GM21528 (cell line): Measurements from ENCODE around the gene NELFA.
A peak's percentile ranks its signal among the peaks of the same experiment; 100 is the strongest.

ENCODE experiments used
- ATAC-seq: cut with Tn5 transposase; IDR thresholded peaks from one replicate; pipeline ENCODE4 v1.9.1; 2021; ENCODE audit warnings: mild to moderate bottlenecking, moderate library complexity; ENCODE audit not compliant: unreplicated experiment, low FRiP score

Gene NELFA

GRCh38 chr4:2008921-2009650 lies at the start of gene NELFA:
NELFA (minus strand) TSS chr4:2008974; CDS start chr4:2008959, 15 bp downstream.
- ATAC-seq: peak; percentile 82

GRCh38 chr4:2057382-2058065 lies 48.8 kb upstream of the NELFA start:
- no peak for ATAC-seq

- ATAC-seq: no peak
Observed at GRCh38 chr4:2054217-2054616, 45.4 kb upstream of the NELFA start.

- ATAC-seq: no peak
Observed at GRCh38 chr4:2051086-2051485, 42.3 kb upstream of the NELFA start.

- no peak for ATAC-seq
Observed at GRCh38 chr4:2049811-2050210, 41.0 kb upstream of the NELFA start.

GRCh38 chr4:2049381-2049780 lies 40.6 kb upstream of the NELFA start:
- no peak for ATAC-seq

GRCh38 chr4:2048831-2049230 lies 40.1 kb upstream of the NELFA start:
- ATAC-seq: no peak

- no peak for ATAC-seq
Observed at GRCh38 chr4:2047781-2048581, 39.2 kb upstream of the NELFA start.

GRCh38 chr4:2047031-2047660 lies 38.4 kb upstream of the NELFA start:
- no peak for ATAC-seq

GRCh38 chr4:2046031-2046961 lies 37.5 kb upstream of the NELFA start:
- ATAC-seq: no peak

GRCh38 chr4:2045518-2045951 lies 36.8 kb upstream of the NELFA start:
- no peak for ATAC-seq

GRCh38 chr4:2044542-2045517 lies 36.1 kb upstream of the NELFA start:
- no peak for ATAC-seq

- no peak for ATAC-seq
Observed at GRCh38 chr4:2044119-2044485, 35.3 kb upstream of the NELFA start.

- no peak for ATAC-seq
Observed at GRCh38 chr4:2043396-2044118, 34.8 kb upstream of the NELFA start.

- no peak for ATAC-seq
Observed at GRCh38 chr4:2042947-2043395, 34.2 kb upstream of the NELFA start.

- ATAC-seq: peak; percentile 40
Observed at GRCh38 chr4:2042204-2042946, 33.6 kb upstream of the NELFA start.
